Uterus (tissue), 2 donors: Measurements from ENCODE around the gene AK4.

Experiments
- POLR2A ChIP-seq, 2 donors: fragments of 450-650 bp; IDR thresholded peaks; one replicate each; pipeline ENCODE4 v1.6.1; 2016; ENCODE audit warnings: antibody characterized with exemption in 2 of 2, mild to moderate bottlenecking in 1 of 2, moderate library complexity in 1 of 2
- TF ChIP-seq, protein P1 (sequence below), 4 experiments: fragments of 200-600 bp in 2 of 4; fragments of 450-650 bp in 2 of 4; sonication (generic) in 2 of 4; IDR thresholded peaks; one replicate each; pipeline ENCODE4 v1.5.1; 2016 to 2019; ENCODE audit warnings: antibody characterized with exemption in 4 of 4, mild to moderate bottlenecking in 2 of 4, moderate library complexity in 1 of 4

GRCh38 chr1:65229754-65230339 lies 81.8 kb downstream of the AK4 start:
- TF ChIP-seq, protein P1, sequence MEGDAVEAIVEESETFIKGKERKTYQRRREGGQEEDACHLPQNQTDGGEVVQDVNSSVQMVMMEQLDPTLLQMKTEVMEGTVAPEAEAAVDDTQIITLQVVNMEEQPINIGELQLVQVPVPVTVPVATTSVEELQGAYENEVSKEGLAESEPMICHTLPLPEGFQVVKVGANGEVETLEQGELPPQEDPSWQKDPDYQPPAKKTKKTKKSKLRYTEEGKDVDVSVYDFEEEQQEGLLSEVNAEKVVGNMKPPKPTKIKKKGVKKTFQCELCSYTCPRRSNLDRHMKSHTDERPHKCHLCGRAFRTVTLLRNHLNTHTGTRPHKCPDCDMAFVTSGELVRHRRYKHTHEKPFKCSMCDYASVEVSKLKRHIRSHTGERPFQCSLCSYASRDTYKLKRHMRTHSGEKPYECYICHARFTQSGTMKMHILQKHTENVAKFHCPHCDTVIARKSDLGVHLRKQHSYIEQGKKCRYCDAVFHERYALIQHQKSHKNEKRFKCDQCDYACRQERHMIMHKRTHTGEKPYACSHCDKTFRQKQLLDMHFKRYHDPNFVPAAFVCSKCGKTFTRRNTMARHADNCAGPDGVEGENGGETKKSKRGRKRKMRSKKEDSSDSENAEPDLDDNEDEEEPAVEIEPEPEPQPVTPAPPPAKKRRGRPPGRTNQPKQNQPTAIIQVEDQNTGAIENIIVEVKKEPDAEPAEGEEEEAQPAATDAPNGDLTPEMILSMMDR (IDR thresholded peaks at IDR 0.05): no peak
- no peak for TF ChIP-seq POLR2A (IDR thresholded peaks at IDR 0.05)
